Uterus (tissue), 2 donors: Measurements from ENCODE around the gene ESPL1.

Experiments
- CTCF ChIP-seq, 4 experiments: fragments of 200-600 bp in 2 of 4; fragments of 450-650 bp in 2 of 4; sonication (generic) in 2 of 4; IDR thresholded peaks; one replicate each; pipeline ENCODE4 v1.5.1; 2016 to 2019; ENCODE audit warnings: antibody characterized with exemption in 4 of 4, mild to moderate bottlenecking in 2 of 4, moderate library complexity in 1 of 4
- POLR2A ChIP-seq, 2 donors: fragments of 450-650 bp; IDR thresholded peaks; one replicate each; pipeline ENCODE4 v1.6.1; 2016; ENCODE audit warnings: antibody characterized with exemption in 2 of 2, mild to moderate bottlenecking in 1 of 2, moderate library complexity in 1 of 2

- TF ChIP-seq CTCF (IDR thresholded peaks at IDR 0.05) = no peak
- TF ChIP-seq POLR2A (IDR thresholded peaks at IDR 0.05) = no peak
Observed at GRCh38 chr12:53235164-53235563, 32.9 kb upstream of the ESPL1 start.
